Tibial nerve (tissue), 3 donors: ENCODE results near the gene NSD2.

Experiments used
- POLR2A ChIP-seq, 2 donors: fragments of 450-650 bp; IDR thresholded peaks; one replicate each; pipeline ENCODE4 v1.6.1; 2017; ENCODE audit warnings: antibody characterized with exemption in 2 of 2, mild to moderate bottlenecking in 2 of 2, moderate library complexity in 2 of 2
- TF ChIP-seq, protein P1 (sequence below), 5 experiments: fragments of 200-600 bp in 3 of 5; fragments of 450-650 bp in 2 of 5; sonication (generic) in 3 of 5; IDR thresholded peaks; one replicate each; pipeline ENCODE4 v1.5.1; 2016 to 2019; ENCODE audit warnings: antibody characterized with exemption in 5 of 5, mild to moderate bottlenecking in 3 of 5, moderate library complexity in 2 of 5

DNA sequence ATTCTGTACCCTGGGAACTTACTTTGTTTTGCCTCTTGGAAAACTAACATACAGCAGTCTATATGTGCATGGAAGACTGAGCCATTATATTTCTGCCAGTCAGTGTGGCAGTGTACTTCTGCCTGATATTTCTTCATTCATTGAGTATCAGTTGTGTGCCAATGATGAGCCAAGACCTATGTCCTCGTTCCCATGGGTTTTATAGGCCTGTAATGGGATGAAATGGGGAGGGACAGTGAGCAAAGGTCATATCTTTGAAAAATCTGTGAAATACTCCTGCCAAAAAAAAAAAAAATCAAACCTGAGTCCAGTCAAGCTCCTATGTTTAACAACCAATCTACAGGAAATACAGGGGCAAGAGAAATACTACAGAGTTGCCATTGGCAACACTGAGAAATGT is 9.1 kb downstream of the NSD2 start:
- TF ChIP-seq, protein P1, sequence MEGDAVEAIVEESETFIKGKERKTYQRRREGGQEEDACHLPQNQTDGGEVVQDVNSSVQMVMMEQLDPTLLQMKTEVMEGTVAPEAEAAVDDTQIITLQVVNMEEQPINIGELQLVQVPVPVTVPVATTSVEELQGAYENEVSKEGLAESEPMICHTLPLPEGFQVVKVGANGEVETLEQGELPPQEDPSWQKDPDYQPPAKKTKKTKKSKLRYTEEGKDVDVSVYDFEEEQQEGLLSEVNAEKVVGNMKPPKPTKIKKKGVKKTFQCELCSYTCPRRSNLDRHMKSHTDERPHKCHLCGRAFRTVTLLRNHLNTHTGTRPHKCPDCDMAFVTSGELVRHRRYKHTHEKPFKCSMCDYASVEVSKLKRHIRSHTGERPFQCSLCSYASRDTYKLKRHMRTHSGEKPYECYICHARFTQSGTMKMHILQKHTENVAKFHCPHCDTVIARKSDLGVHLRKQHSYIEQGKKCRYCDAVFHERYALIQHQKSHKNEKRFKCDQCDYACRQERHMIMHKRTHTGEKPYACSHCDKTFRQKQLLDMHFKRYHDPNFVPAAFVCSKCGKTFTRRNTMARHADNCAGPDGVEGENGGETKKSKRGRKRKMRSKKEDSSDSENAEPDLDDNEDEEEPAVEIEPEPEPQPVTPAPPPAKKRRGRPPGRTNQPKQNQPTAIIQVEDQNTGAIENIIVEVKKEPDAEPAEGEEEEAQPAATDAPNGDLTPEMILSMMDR (IDR thresholded peaks at IDR 0.05): no peak
- TF ChIP-seq POLR2A (IDR thresholded peaks at IDR 0.05): no peak
